ENCODE measurements around the gene ACY1.

The ACY1 gene

DNA sequence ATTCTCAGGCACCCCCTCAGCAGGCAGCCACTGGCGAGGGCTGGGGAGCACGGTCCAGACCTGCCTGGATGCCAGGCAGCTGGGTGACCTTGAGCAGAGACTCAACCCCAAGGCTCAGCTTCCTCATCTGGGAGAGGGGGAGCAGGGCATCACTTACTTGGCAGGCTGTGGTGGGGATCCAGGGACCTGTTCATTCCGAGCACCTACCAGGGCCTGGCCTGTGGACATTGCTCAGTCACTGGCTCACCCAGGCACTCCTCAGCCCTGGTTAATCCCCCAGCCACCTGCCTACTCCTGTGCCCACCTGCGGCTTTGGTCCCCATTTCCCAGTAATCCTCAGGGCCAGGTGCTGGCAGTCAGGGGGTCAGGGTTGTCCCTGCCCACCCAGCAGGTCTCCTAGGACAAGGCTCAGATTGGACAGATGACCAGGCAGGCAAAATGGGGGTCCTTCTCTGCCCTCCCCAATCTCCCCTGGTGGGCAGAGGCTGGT, 21.6 kb downstream of the ACY1 start:
- DNase-seq, result no peak

DNA sequence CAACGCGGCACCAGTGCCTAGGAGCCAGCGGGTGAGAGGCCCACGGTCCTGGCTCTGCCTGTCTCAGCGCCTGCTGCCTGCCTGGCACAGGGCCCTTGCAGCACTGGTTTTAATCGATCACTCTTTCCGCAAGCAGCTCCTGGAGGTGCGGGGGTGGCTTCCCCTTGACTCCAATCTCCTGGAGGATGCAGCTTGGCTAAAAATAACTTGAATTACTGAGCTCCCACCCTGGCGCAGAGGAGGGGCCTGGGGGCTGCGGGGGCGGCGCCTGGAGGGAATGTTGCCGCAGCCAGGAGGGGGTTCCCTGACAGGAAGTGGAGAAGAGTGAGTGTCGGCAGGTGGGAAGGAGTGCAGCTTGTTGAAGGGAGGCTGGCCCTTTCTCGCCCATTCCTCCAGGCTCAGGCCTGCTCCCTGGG, 22.2 kb downstream of the ACY1 start:
- DNase-seq, result peak; percentile 60

DNA sequence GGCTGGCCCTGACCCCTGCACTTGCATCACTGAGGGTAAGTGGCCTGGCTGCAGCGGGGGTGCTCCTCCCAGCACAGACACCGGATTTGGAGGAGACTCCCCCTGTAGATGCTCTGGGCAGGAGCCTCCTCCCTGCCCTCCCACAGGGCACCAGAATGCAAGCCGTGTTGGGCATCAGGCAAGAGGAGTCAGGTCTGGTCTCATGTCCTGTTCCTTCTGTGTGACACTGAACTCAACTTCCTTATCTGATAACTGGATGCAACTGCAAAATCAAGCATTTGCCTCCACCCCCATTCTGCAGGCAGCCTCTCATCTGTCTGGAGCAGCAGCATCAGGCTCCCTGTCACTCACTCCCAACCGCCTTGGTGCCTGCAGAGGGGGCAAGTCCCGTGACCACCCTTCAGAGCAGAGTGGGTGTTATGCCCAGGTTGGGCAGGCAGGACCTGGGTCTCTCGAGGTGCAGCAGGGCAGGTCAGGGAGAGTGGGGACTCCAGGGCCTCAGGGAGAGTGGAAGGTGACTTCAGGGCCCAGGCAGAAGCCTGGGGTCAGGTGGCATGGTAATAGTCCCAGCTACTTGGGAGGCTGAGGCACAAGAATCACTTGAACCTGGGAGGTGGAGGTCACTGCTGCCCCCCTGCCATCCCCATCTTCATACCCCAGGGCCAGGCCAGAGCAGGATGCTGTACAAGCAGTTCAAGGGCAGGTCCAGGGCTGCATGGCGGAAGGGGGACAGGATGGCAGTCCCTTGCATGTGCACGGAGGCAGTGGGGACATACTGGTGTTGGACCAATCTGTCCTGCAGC, 22.9 kb downstream of the ACY1 start:
- no peak for DNase-seq

DNA sequence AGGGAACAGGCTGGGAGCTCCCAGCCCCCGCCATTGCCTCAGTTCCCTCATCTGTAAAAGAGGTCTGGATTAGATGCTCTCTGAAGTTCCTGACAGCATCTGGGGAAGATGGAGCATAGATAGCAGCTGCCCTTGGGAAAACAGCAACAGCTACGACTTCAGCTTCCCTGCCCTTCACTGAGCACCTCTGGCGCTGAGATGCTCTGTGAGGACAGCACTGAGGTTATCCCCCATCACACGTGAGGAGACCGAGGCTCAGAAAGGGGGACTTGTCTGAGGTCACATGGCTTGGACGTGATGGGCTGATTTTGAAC, 23.4 kb downstream of the ACY1 start:
- DNase-seq, result no peak

DNA sequence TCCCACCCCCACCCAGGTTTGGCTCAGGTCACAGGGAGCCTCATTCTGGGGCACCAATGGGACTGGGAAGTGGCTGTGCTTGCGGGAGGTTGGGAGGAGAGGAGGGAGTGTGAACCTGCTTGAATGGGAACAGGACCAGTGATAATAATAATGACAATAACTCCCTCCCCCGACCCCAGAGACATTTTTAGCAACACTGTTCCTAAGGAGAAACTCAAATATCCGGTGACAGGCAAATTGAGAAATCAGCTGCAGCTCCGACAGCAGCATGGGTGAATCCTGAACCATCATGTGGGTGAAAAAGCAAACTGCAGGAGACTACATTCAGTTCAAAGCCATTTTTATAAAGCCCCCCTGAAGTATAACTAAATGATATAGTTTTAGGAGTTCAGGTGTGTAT, 24.0 kb downstream of the ACY1 start:
- no peak for DNase-seq

DNA sequence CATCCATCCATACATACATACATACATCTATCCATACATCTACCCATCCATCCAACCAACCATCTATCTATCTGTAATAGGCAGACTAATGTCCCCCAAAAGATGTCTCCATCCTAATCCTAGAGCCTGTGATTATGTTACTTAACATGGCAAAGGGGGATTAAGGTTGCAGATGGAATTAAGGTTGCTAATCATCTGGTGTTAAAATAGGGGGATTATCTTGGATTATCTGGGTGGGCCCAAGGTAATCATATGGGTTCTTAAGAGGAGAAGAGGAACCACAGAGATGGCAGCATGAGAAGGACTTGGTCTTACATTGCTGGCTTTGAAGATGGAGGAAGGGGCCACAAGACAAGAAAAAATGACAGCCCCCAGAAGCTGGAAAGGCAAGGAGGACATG, 27.1 kb downstream of the ACY1 start:
- DNase-seq, result no peak

DNA sequence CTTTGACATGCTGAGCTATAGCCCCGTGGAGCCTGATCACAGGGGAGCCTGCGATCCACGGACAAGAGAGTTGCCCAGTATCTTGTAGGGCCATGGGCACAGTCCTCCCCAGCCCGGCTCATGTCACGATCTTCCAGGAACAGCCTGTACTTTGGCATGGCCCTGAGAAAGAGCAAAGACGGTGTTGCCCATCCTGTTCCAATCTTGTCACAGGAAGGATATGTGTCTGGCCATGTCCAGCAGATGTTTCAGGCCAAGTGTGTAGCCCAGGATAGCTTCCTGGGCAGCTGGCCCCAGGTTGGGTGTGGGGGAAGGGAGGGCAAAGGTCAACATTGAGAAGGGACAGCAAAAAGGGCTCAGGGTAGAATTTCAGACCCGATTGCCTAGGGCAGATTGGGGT, 29.4 kb downstream of the ACY1 start:
- no peak for DNase-seq

DNA sequence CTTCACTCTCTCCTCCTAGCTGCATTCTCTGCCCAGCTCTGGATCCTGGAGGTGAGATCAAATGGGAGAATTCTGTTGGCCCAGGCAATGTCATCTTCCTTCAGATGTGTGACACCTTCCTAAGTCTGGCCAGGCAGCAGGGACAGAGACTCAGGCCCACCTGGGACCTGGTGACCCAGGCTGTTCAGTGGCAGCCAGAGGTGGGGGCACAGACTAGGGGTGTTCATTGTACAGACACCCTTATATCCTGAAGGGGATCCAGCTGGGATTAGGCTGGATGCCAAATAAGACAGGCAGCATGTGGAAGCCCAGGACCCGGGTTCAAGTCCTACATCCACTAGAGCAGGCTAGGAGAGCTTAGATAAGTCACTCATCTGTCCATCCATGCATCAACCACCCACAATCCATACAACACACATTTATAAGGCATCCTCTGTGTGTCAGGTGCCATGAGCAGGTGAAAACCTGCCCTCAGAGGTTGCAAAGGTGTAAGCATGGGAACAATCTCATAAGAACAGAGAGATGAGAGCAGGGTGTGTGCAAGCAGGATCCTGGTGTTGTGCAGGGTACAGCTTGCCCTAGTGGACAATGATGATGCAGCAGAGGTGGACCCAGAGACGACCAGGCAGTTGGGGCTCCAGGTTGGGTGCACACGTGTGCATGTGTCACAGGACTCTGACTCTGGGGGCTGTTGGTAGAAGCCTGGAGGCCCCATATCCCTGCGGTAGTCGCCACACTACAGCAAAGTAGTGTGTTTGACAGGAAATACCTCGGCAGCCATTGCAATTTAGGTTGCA, 30.7 kb downstream of the ACY1 start:
- no peak for DNase-seq

DNA sequence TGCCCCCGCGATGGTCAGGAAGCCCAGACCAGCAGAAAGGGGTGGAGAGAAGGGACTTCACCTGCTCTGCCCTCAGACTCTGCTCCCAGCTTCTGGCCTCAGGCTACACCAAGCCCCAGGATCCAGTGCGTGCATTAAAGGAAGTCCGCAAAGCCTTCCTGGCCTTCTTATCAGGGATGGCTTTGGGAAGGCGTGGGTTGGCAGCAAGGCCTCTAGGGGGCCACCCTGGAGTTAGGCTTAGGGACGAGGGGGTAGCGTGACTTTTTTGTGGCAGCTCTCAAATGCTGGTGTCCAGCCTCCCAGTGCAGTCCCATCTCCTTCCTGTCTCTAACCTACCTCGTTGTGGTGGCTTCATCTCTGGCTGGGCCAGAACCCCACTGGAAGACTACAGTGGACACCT, 31.3 kb downstream of the ACY1 start:
- DNase-seq, result no peak

DNA sequence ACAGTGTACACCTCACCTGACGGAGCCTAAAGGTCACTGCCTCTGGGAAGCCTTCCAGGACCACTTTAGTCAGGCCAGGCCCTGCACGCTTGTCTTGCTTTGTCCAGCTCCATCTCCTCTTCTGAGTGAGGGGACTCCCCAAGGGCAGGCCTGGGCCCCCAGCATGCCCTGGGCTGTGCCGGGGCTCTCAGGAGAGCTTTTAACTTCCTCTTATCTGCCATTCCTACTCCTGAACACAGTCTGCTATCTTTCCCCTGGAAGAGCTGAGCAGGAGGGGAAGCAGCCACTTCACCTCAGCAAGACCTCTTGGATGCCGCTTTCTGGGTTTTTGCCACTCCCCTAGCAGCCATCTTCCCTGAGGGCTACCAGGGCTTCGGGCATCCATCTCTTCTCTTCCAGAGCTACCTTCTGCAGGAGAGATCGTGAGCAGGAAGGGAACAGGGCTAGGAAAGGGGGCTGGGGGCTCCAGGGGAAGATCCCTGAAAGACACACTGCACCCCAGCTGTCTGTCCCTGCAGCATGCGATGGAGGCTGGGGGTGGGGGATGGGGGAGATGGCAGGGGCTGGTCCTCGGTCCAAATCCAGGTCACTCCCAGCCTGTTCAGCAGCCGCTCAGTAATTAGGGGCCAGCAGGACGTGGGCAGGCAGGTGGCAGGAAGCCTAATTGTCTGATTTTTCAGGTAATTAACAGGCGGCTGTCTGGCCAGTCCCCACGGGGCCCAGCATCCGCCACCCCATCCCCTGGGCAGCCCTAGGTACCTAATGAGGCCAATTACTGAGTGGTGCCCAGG, 32.3 kb downstream of the ACY1 start:
- no peak for DNase-seq

DNA sequence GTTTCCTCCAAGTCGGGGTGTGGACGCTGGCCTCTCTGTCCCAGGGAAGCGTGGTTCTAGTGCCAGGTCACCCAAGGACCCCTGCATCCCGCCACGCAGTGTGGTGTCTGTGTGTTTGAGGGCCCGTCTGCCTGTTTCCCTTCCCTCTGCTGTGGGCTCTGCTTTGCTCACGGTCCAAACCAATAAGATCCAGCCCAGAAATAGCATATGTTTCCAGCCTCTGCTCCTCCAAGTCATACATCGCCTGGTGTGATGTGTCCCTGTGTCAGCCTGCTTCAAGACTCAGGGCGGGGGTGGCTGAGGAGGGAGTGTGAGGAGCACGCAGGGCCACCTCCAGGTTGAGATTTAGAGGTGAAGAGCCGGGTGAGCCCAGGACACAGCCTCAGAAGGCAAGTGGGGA, 34.3 kb downstream of the ACY1 start:
- no peak for DNase-seq

DNA sequence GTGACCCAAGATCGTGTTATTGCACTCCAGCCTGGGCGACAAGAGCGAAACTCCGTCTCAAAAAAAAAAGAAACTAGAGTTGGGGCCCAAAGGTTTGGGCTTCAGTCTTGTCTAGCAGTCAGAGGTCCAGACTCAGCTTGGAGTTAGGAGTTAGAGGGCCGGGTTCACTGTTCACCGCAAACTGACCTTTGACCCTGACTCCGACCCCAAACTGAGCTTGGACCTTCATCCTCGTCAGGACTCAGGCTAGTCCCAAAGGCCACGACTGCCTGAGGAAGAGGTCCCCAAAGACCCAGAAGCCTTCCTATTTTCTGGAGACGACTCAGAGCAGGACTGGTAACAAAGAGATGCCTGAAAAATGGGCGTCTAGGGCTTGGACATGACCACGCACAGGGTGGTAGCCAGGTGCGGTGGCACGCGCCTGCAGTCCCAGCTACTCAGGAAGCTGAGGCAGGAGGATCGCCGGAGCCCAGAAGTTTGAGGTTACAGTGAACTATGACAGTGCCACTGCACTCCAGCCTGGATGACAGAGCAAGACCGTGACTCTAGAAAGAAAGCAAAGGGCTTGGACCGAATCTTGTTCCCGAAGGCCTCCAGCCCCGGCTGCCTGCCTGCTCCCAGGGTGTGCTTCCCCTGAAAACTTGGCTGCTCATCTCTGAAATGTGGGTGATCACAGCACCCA, 35.1 kb downstream of the ACY1 start:
- no peak for DNase-seq

DNA sequence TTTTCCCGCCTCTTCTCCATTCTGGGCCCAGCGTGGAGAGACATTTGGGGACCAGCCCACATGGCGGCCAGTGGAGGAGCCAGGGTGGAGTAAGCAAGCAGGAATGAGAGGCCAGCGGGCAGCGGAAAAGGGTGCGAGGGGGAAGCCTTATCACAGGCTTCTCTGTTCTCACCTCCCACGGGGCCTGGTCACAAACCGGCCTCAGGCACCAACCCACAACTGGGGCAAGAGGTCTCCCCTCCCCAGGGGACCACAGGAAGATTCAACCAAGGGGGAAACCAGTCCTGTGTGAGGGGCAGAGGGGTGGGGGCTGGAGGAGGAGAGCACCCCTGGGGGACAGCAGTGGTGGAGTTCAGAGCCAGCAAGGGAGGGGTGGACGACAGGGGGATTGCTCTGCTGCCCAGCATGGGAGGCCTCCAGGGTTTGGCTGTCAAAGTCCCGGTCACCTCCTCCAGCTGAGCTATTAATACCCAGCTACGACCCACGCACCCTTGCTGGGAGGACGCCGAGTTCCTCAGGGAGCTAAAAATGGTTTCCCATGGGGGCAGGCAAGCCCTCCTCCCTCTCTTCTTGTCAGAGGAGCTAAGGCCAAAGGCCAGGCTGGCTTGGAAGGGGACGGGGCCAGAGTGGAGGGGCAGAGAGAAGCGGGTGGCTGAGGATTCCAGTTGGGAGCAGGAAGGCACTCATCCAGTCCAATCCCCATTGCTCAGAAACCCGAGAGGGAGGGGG, 36.2 kb downstream of the ACY1 start:
- DNase-seq, result no peak

DNA sequence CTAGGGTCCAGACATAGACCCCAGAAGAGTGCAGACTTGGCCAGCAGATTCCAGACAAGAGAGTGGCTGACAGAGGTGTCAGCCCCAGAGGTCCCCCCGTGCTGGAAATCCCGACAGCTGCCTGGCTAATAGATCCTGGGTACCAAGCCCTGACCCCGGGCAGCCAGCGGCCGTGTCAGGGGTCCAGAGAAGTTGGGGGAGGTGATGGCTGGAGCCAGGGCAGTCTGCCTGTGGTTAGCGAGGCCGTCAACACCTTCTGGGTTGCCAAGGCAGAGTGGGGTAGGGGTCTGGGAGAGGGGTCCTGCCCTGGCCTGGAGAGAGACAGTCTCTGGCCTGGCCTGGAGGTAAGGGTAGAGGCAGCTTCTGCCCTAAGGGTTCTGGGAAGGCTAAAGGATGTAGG, 37.5 kb downstream of the ACY1 start:
- DNase-seq, result no peak

DNA sequence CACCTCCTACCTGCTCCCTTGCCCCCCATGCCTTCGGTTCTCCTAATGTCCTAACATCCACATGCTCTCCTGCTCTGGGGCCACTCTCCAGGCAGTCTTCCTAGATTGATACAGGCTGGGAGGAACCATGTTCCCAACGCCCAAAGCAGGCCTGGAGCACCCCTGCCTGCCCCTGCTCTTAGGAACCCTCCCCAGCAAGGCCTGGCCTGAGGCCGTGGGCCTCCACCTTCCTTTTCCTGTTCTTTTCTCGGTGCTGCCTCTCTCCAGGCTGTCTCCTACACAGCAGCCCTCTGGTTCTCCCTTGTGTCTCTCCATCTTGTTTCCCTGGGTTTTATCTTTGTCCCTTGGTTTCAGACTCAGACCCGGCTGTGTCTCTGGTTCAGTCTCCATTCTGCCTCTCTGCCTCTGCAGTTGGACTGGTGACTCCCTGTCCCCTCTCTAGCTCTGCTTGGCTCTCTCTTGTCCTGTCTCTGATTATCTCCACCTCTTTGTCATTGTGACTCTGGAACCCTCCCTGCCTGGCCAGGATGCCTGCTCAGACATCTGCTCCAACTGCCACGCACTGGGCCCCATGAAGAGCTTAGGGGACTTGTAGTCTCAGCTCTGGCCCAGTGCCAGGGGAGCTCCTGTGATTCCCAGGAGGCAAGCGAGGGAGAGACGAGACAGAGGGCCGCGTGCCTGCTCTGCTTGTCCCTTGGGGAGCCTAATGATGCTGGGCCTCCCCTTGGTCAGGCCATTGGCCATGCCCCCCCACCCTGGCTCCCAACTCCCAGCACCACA, 38.3 kb downstream of the ACY1 start:
- no peak for DNase-seq

DNA sequence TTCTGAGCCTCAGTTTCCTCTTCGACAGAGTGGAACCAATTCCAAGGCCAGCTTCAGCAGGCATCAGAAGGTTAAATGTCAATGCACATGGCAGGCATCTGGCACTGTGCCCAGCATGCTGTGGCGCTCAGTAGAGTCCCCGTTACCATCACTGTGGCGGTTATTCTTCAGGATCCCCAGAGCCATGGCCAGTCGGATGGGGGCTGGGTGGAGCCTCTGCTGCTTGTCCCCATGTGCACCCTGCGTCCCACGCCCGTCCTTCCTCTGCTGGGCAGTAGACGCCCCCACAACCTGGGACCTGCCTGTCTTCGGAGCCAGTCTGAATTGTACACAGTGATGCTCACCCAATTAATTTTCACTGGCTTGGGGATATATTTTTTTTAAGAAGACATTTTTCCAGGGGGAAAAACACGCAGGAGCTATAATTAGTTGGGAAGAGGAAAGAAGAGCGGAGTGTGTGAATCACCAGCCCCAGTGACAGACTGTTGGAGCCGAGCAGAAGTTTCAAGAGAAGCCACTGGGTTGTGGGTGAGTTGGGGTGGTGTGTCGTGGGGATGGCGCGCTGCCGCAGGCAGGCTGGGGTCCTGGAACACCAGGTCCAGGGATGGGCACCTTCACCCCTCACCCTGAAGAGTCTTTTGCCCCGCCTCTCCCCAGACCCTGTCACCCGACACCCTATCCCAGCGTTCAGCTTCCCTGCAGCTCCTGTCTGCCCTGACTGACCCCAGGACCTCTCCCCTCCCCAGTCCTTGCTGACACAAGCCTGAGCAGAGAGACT, 39.2 kb downstream of the ACY1 start:
- no peak for DNase-seq

DNA sequence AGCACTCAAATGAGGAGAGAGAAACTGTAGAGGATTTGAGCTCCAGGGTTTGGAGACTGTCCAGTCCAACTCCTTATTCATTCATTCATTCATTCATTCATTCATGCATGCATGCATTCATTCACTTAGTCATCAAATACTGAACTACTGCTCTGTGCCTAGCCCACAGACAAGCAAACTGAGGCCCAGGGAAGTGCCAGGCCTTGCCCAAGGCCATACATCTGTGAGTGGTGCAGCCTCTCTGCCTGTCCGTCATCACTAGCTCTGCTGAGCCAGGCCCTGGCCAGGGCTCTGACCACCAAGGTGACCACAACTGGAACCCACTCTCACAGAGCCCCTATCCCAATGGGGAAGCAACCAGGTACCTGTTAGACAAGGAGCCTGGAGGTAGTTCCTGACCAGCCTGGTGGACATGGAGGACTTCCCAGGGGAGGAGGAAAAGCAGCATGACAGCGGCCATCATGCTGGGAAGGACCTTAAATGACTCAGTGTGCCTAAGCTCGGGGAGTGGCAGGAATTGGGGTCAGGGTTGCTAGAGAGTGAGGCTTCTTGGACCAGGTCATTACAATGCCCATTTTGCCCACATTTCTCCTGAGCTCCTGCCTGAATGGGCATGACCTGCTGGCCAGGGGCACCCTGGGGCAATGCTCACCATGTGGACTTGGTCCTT, 39.9 kb downstream of the ACY1 start:
- DNase-seq, result no peak

DNA sequence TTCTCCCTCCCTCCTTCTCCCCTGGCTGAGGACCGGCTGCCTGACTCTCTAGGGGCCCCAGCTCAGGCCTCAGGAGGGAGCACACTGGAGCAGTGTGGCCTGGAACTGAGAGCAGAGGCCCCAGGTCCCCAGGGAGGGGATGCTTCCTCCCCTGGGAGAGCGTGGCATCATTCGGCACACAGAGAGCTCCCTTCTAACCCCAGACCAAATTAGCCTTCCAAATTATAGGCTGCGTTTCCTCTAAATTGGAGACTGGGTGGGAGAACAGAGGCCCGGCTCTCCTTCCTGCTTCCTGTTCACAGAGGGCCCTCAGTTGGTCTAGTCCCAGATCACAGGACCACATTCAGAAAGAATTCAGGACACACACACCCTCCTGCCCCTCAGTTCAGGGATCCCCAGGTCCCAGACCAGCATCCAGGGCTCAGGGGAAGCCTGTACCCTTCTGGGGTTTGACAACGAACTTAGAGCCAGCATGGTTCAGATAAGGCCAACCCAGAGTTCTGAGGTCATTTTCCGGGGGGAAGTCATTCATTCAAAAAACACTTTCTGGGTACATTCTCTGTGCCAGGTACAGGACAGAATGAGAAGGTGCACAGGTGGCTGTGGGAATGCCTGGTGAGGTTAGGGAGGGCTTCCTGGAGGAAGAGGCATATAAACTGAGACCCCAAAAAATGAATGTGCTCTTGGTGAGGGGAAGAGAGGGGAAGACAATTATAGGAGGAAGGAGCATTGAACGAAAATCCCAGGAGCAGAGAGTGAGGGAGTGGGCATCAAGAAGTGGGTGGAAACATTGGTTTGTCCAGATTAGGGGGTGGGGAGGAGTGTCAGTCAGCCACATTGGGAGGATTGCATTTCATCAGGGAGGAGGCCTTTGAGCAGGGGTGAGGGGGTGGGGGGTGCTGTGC, 40.8 kb downstream of the ACY1 start:
- DNase-seq, result no peak

All from right kidney (tissue), 1 donor.